ENCODE results near the gene UQCC2. TPM values are rescaled to one million over a fixed set of nuclear protein-coding genes. Genes with fewer than 3 reads are reported as not detected.

Gene UQCC2
- total RNA-seq, 1 donor from 2014 or later = 54.9 TPM

GRCh38 chr6:33661106-33661838, 50.2 kb downstream of the UQCC2 start:
- H3K4me1 Mint-ChIP-seq (ENCODE audit: unreplicated experiment) = no peaks in the 10 kb centered on the region
- peaks cover 33% of the 10 kb centered on the region for H3K27me3 Mint-ChIP-seq (ENCODE audit: unreplicated experiment)
- no peak overlapping the region for H3K27ac Mint-ChIP-seq (ENCODE audit: unreplicated experiment)
- no peak for DNase-seq (ENCODE audit: low spot score)
- H3K9me3 Mint-ChIP-seq (ENCODE audit: unreplicated experiment) = no peaks in the 10 kb centered on the region
- H3K36me3 Mint-ChIP-seq (ENCODE audit: low read depth, unreplicated experiment) = peaks cover 49% of the 10 kb centered on the region
- no peak for TF ChIP-seq CTCF (IDR thresholded peaks at IDR 0.05; ENCODE audit: unreplicated experiment)
- peak overlapping the region; percentile 31 for H3K4me3 Mint-ChIP-seq (ENCODE audit: unreplicated experiment)

GRCh38 chr6:33659986-33660385, 51.5 kb downstream of the UQCC2 start:
- Mint-ChIP-seq H3K27ac (ENCODE audit: unreplicated experiment) (no peak overlapping the region), H3K4me1 (ENCODE audit: unreplicated experiment) (peaks cover under 1% of the 10 kb centered on the region), H3K4me3 (ENCODE audit: unreplicated experiment) (no peak overlapping the region), H3K9me3 (ENCODE audit: unreplicated experiment) (no peaks in the 10 kb centered on the region), H3K27me3 (ENCODE audit: unreplicated experiment) (peaks cover 35% of the 10 kb centered on the region), H3K36me3 (ENCODE audit: low read depth, unreplicated experiment) (peaks cover 43% of the 10 kb centered on the region)
- TF ChIP-seq CTCF (IDR thresholded peaks at IDR 0.05; ENCODE audit: unreplicated experiment) = no peak
- no peak for DNase-seq (ENCODE audit: low spot score)

- no peak for DNase-seq (ENCODE audit: low spot score)
- Mint-ChIP-seq H3K27me3 (ENCODE audit: unreplicated experiment) (peaks cover 31% of the 10 kb centered on the region), H3K36me3 (ENCODE audit: low read depth, unreplicated experiment) (peaks cover 47% of the 10 kb centered on the region), H3K4me1 (ENCODE audit: unreplicated experiment) (peaks cover 8% of the 10 kb centered on the region), H3K9me3 (ENCODE audit: unreplicated experiment) (no peaks in the 10 kb centered on the region), H3K4me3 (ENCODE audit: unreplicated experiment) (no peak overlapping the region), H3K27ac (ENCODE audit: unreplicated experiment) (no peak overlapping the region)
- no peak for TF ChIP-seq CTCF (IDR thresholded peaks at IDR 0.05; ENCODE audit: unreplicated experiment)
Observed at GRCh38 chr6:33658982-33659689, 52.4 kb downstream of the UQCC2 start.

- Mint-ChIP-seq H3K27ac (ENCODE audit: unreplicated experiment) (no peak overlapping the region), H3K27me3 (ENCODE audit: unreplicated experiment) (peaks cover 29% of the 10 kb centered on the region), H3K9me3 (ENCODE audit: unreplicated experiment) (no peaks in the 10 kb centered on the region), H3K4me3 (ENCODE audit: unreplicated experiment) (no peak overlapping the region), H3K36me3 (ENCODE audit: low read depth, unreplicated experiment) (peaks cover 39% of the 10 kb centered on the region), H3K4me1 (ENCODE audit: unreplicated experiment) (peaks cover 14% of the 10 kb centered on the region)
- TF ChIP-seq CTCF (IDR thresholded peaks at IDR 0.05; ENCODE audit: unreplicated experiment) = no peak
- DNase-seq (ENCODE audit: low spot score) = no peak
Observed at GRCh38 chr6:33656844-33657243, 54.7 kb downstream of the UQCC2 start.

Measured in endothelial cell (in vitro differentiated cells).